Gastroesophageal sphincter (tissue), 4 donors: ENCODE results near the gene ATP6V1C2. TPM values are rescaled to one million over a fixed set of nuclear protein-coding genes. Genes with fewer than 3 reads are reported as not detected.

Experiments
- ATAC-seq: fragments of 150-250 bp; one replicate; pipeline ENCODE4 v1.9.1; 2016; ENCODE audit warnings: mild to moderate bottlenecking, moderate library complexity
- H3K27ac ChIP-seq, 4 donors: fragments of 200-600 bp; sonication (generic) in 3 of 4; 1 replicate in 3 of 4; 2 replicates in 1 of 4; pipeline ENCODE4 v1.5.1; 2016 to 2019
- H3K27me3 ChIP-seq: fragments of 200-600 bp; sonication (generic); one replicate; pipeline ENCODE4 v1.5.1; 2019
- H3K36me3 ChIP-seq, 2 donors: fragments of 200-600 bp; sonication (generic); one replicate each; pipeline ENCODE4 v1.5.1; 2019; ENCODE audit warnings: control low read depth in 1 of 2
- H3K4me1 ChIP-seq, 3 donors: fragments of 200-600 bp; sonication (generic); 1 replicate in 2 of 3; 2 replicates in 1 of 3; pipeline ENCODE4 v1.5.1; 2016 to 2019; ENCODE audit warnings: control low read depth in 2 of 3
- H3K4me3 ChIP-seq, 2 donors: fragments of 200-600 bp; sonication (generic); one replicate each; pipeline ENCODE4 v1.5.1; 2019; ENCODE audit warnings: mild to moderate bottlenecking in 1 of 2, moderate library complexity in 1 of 2
- H3K9me3 ChIP-seq, 3 donors: fragments of 200-600 bp; sonication (generic); one replicate each; pipeline ENCODE4 v1.5.1; 2017 to 2019; ENCODE audit warnings: control low read depth in 2 of 3
- CTCF ChIP-seq, 4 experiments: fragments of 200-600 bp in 2 of 4; fragments of 450-650 bp in 2 of 4; sonication (generic) in 1 of 4; IDR thresholded peaks; one replicate each; pipeline ENCODE4 v1.5.1; 2017 to 2019; ENCODE audit warnings: antibody characterized with exemption in 4 of 4, mild to moderate bottlenecking in 2 of 4, moderate library complexity in 2 of 4
- EP300 ChIP-seq: sonication (generic); formaldehyde crosslinking; IDR thresholded peaks from one replicate; pipeline ENCODE4 v1.6.1; 2017; ENCODE audit warnings: antibody characterized with exemption, mild to moderate bottlenecking
- POLR2A ChIP-seq, 2 donors: fragments of 450-650 bp; IDR thresholded peaks; one replicate each; pipeline ENCODE4 v1.6.1; 2017; ENCODE audit warnings: antibody characterized with exemption in 2 of 2, mild to moderate bottlenecking in 2 of 2, moderate library complexity in 1 of 2
- POLR2AphosphoS5 ChIP-seq: sonication (generic); formaldehyde crosslinking; IDR thresholded peaks from one replicate; pipeline ENCODE4 v1.6.1; 2017; ENCODE audit warnings: antibody characterized with exemption
- WGBS, 2 donors: methylation state at CpG; one replicate each; pipeline ENCODE4 v1.1.5; 2018; ENCODE audit warnings: low coverage in 1 of 2; 5-methylcytosine and 5-hydroxymethylcytosine counted together
- total RNA-seq, 4 donors: library from RNA; depleted of rRNA; stranded (reverse); fragments of >200 nt; gene quantifications; one replicate each; pipeline ENCODE4 v1.1.0, GENCODE V29; 2016

ATP6V1C2 gene
- total RNA-seq, 4 donors from 2014 or later: 0.42 to 0.45 TPM; not detected in 2

- ATAC-seq: no peak
- Histone ChIP-seq H3K4me3 (no peak overlapping the region), H3K27ac (no peak overlapping the region), H3K9me3 (no peaks in the 10 kb centered on the region), H3K36me3 (no peaks in the 10 kb centered on the region), H3K4me1 (no peaks in the 10 kb centered on the region), H3K27me3 (peaks cover 39% of the 10 kb centered on the region)
- TF ChIP-seq POLR2A (IDR thresholded peaks at IDR 0.05) (no peak), POLR2AphosphoS5 (no peak)
- 87 to 94% methylated on average over 7 to 11 of the region's 12 CpGs for WGBS, 2 donors
Observed at GRCh38 chr2:10819714-10820314, 98.4 kb downstream of the ATP6V1C2 start.

- no peak for ATAC-seq
- no peak overlapping the region for H3K27ac ChIP-seq
Observed at GRCh38 chr2:10820562-10820961, 99.1 kb downstream of the ATP6V1C2 start.

GRCh38 chr2:10820978-10821695 is 99.7 kb downstream of the ATP6V1C2 start:
- Histone ChIP-seq H3K27me3 (peaks cover 42% of the 10 kb centered on the region), H3K4me1 (no peaks in the 10 kb centered on the region), H3K9me3 (no peaks in the 10 kb centered on the region), H3K27ac (no peak overlapping the region), H3K4me3 (no peak overlapping the region), H3K36me3 (no peaks in the 10 kb centered on the region)
- 65 to 75% methylated on average over 7 to 8 of the region's 13 CpGs for WGBS, 2 donors
- TF ChIP-seq POLR2A (IDR thresholded peaks at IDR 0.05) (no peak), EP300 (no peak), POLR2AphosphoS5 (no peak), CTCF (IDR thresholded peaks at IDR 0.05) (no peak)
- ATAC-seq: no peak

More at GRCh38 chr2:10820562-10820961, 99.1 kb downstream of the ATP6V1C2 start:
- Histone ChIP-seq H3K9me3 (no peaks in the 10 kb centered on the region), H3K27me3 (peaks cover 39% of the 10 kb centered on the region), H3K4me1 (no peaks in the 10 kb centered on the region), H3K36me3 (no peaks in the 10 kb centered on the region), H3K4me3 (no peak overlapping the region)
- 18 to 39% methylated on average over 5 to 6 of the region's 8 CpGs for WGBS, 2 donors
- no peak for TF ChIP-seq EP300
- no peak for TF ChIP-seq POLR2AphosphoS5
- no peak for TF ChIP-seq CTCF (IDR thresholded peaks at IDR 0.05)
- no peak for TF ChIP-seq POLR2A (IDR thresholded peaks at IDR 0.05)

GRCh38 chr2:10824191-10824590 is 102.8 kb downstream of the ATP6V1C2 start:
- WGBS, 2 donors: 96% methylated on average over 4 of the region's 4 CpGs; no CpG with 5 or more reads in 1 of the 2 donors
- Histone ChIP-seq H3K4me1 (no peaks in the 10 kb centered on the region), H3K4me3 (no peak overlapping the region), H3K9me3 (no peaks in the 10 kb centered on the region), H3K36me3 (no peaks in the 10 kb centered on the region), H3K27me3 (peaks cover 58% of the 10 kb centered on the region), H3K27ac (no peak overlapping the region)
- ATAC-seq: no peak
- TF ChIP-seq POLR2A (IDR thresholded peaks at IDR 0.05) (no peak), POLR2AphosphoS5 (no peak), EP300 (no peak), CTCF (IDR thresholded peaks at IDR 0.05) (no peak)

- TF ChIP-seq POLR2AphosphoS5: no peak
- no peak for TF ChIP-seq CTCF (IDR thresholded peaks at IDR 0.05)
- no peak for TF ChIP-seq POLR2A (IDR thresholded peaks at IDR 0.05)
- no peak for TF ChIP-seq EP300
- H3K4me1 ChIP-seq: no peaks in the 10 kb centered on the region
- H3K4me3 ChIP-seq: no peak overlapping the region
- H3K36me3 ChIP-seq: no peaks in the 10 kb centered on the region
- ATAC-seq: no peak
- H3K27ac ChIP-seq: no peak overlapping the region
- no peaks in the 10 kb centered on the region for H3K9me3 ChIP-seq
- H3K27me3 ChIP-seq: peaks cover 58% of the 10 kb centered on the region
- WGBS, 2 donors: 70 to 85% methylated on average over 4 to 8 of the region's 8 CpGs
Observed at GRCh38 chr2:10826026-10826425, 104.6 kb downstream of the ATP6V1C2 start.
